GM18867 (cell line): ENCODE data around the gene MARK3.

Source experiments
- ATAC-seq: cut with Tn5 transposase; IDR thresholded peaks from one replicate; pipeline ENCODE4 v1.9.1; 2021; ENCODE audit warnings: mild to moderate bottlenecking, moderate library complexity; ENCODE audit not compliant: unreplicated experiment

MARK3 gene

DNA sequence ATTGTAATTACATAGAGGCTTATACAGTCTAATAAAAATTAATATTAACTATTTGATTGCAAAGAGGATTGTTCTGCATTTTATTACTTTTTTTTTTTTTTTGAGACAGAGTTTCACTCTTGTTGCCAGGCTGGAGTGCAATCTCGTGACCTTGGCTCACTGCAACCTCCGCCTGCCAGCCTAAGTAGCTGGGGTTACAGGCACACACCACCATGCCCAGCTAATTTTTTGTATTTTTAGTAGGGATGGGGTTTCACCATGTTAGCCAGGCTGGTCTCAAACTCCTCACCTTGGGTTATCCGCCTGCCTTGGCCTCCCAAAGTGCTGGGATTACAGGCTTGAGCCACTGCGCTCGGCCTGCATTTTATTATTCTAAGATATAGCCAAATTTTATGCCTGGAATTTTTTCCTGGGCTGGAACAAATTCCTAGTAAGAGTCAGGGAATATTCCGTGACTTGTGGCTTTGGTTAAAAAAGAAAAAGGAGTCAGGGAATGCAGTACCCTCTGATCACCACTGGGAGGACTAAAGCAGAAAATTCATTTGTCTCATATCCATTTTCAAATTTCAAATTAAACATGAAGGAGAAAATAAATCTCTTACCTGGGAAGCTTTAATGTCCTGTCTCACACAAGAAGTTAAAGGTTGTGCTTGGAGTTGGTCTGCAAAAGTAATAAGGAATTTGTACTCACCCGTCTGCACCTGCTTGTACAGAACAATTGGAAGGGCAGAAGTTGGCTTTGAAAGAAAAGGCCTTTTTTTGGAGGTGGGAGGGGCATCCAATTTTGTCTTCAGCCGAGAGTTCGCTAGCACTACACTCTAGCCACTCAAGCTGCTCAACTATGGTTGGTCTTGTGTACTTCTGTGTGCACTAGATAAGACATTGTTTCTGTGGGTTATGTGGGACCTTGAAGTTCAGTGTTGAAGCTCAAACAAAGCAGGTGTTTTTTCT is 8.7 kb downstream of the MARK3 start:
- ATAC-seq = no peak

DNA sequence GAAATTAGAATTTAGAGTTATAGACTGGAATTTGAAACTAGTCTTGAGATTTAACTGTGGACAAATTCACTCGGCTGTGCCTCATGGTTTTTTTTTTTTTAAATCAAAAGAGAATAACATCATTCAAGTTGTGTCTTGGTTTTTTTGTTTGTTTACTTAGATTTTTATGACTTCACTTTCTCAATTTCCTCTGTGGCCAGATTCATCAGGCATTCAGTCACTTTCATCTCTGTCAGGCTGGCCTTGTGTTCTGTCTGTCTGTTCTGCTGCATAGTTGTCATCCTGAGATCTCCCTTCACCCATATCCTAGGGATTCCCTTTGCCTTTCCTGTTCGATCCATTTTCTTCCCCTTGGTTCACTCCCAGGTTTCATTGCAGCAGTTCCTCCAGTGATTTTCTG is 10.0 kb downstream of the MARK3 start:
- no peak for ATAC-seq

- no peak for ATAC-seq
Observed at GRCh38 chr14:103396463-103396862, 11.2 kb downstream of the MARK3 start.

- no peak for ATAC-seq
Observed at GRCh38 chr14:103398427-103399195, 13.4 kb downstream of the MARK3 start.

- ATAC-seq = no peak
Observed at GRCh38 chr14:103400537-103400936, 15.3 kb downstream of the MARK3 start.

DNA sequence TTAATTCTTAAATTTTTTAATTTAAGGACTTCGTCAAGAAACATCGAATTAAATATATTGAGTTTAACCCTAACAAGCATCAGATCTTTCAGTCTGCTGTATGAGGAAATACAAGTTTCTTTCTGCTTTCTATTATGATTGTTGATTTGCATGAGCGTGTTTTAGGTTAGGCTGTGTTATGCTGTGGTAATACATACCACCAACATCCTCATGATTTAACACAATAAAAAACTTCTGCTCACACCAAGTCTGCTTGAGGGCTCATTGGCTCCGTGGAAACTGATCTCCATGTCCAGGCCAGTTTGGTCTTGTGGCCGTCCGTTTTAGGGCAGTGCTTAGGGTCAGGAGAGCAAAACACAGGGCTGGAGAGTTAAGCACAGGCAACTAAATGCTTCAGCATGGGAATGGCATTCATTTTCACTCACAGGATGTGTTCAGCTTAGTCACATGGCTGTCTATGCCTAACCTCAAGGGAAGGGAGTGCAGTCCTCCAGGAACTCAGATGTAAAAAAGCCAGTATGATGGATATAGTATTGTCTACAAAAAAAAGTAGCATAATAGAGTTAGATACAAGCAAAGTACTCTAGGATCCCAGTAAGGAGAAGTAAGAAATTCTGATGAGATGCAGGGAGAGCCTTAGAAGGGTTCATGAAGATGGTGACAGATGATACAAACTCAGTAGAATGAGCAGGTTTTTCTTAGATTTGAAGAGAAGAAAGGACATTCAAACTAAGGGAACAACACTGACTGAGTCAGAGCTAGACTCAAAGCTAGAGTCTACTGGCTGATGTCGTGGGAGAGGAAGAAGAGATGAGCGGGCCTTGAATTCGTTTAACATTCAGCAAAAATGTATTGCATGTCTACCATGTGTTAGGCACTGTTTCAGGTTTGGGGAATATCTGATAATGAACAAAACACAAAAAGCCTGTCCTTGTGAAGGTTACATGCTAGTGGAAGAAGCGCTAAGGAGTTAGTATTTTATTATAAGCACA is 16.3 kb downstream of the MARK3 start:
- no peak for ATAC-seq

DNA sequence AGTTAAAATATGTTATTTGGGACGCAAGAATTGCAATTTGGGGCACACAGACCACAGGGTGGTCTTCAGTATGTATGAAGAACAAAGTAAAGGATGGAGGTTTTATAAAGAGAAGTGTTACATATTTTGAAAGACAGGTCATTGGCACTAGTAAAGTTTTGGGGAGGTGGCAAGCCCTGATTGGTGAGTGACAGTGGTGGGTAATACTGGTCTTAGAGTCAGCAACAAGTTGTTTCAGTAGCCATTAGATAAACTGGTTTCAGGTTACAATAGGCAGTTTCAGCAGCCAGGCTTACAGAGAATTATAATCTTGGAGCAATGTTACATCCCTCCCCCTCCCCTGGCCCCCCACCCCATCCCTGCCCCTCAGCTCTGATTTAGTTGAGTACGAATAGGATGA is 17.5 kb downstream of the MARK3 start:
- no peak for ATAC-seq

GRCh38 chr14:103404032-103404918 is 19.1 kb downstream of the MARK3 start:
- no peak for ATAC-seq

DNA sequence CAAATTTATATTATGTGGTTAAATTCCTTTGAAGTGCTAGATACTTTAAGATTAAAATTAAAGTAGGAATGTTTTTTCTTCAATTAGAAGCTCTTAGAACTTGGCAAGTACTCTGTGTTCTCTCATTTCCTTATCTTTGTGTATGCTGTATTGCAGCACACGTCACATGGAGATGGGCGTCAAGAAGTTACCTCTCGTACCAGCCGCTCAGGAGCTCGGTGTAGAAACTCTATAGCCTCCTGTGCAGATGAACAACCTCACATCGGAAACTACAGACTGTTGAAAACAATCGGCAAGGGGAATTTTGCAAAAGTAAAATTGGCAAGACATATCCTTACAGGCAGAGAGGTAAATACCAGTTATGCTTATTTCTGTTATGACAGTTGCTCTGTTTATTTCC is 19.7 kb downstream of the MARK3 start:
- ATAC-seq = no peak

DNA sequence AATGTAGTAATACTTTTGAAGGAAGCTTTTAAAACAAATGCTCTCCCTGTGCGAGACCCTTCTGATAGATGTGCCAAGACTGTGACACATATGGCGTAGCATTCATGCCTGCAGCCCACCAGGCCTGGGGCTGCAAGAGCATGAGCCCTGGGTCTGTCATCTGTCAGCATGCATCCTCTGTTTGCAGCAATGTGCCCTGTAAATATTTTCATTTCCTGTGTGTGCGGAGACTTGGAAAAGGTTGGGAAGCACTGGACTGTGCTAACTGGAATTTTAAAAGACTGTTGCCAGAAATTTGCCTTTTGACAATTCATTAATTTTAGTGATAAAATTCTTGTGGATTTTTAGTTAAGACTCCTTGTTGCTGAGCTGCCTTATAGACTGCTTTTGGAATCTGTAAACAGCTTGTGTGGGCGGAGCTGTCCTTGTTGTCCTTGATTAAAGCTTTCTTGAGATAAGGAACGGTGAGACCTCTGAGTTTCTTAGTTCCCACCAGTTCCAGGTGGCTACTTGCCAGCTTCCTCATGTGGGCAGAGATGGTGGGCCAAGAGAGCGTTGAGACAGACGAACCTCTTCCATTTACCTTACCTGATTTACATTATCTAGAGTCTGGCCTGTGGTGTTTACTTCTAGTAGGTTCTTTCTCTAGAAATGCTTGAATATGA is 23.4 kb downstream of the MARK3 start:
- no peak for ATAC-seq

- no peak for ATAC-seq
Observed at GRCh38 chr14:103416916-103417315, 31.7 kb downstream of the MARK3 start.

DNA sequence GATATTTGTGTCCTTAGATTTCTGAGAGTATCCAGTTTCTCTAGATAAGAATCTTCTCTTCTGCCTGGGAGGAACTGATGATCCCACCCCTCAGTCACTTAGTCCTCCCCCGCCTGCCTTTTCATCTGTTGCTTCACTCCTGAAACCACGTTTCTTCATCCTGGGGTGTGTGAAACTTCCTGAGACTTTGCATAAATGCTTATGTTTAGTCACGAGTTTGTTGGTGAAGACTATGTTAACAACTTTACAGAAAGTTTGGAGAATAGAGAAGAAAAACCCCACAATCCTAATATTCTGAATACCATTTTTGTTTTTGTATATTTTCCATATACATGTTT is 33.2 kb downstream of the MARK3 start:
- ATAC-seq = no peak

GRCh38 chr14:103421556-103421955 is 36.3 kb downstream of the MARK3 start:
- no peak for ATAC-seq

DNA sequence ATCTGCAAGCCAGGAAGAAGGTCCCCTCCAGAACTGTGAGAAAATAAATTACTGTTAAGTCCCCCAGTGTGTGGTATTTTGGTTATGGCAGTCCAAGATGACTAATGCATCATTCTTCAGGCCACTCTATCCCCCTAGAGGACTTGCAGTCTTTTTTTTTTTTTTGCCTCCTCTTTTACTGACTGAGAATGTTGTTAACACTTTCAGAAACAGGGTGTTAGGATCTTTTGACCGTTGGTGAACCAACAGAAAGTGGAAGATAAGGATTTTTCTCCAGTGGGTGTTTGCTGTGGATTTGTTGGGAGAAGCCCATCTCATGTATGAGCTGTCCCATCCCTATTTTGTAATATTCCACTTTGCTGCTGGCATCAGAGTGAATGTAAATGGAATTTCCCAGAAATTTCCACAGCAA is 37.8 kb downstream of the MARK3 start:
- ATAC-seq = no peak

- ATAC-seq = no peak
Observed at GRCh38 chr14:103427485-103428443, 42.5 kb downstream of the MARK3 start.

- no peak for ATAC-seq
Observed at GRCh38 chr14:103428723-103429556, 43.7 kb downstream of the MARK3 start.

DNA sequence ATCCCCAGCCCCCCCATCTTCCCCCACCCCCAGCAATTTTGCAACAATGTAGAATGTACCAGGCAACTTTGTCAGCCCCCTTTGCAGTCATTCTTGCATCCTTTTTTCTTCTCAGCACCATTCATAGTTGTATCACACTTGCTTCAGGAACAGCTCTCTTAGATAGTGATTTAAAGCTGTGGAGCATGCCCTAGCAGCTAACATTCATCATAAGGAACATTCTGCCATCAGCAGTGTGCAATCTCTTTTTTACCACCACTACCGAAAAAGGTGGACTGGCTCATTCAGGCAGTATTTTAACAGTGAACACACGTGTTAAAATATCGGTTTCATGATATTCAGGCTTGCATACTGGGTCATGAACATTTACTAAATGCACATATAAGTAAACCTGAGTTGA is 45.1 kb downstream of the MARK3 start:
- ATAC-seq = no peak
